Pancreas (tissue), 10 donors: ENCODE data around the gene SMARCD3. TPM values are rescaled to one million over a fixed set of nuclear protein-coding genes. Genes with fewer than 3 reads are reported as not detected.

Experiments
- ATAC-seq, 4 donors: fragments of 200-7000 bp; cut with Tn5 transposase; one replicate each; pipeline versions ENCODE4 v1.8.0 to v1.9.1; 2020; ENCODE audit warnings: mild to moderate bottlenecking in 4 of 4, moderate library complexity in 4 of 4
- DNase-seq, 6 donors: peaks; one replicate each; pipeline ENCODE4 v3.0.0-alpha.2; 2020
- FAIRE-seq: peaks from 2 replicates; lab custom pipeline; 2012; peaks lifted over from hg19 to GRCh38; lab: Jason Lieb, UNC
- H3K27ac ChIP-seq, 4 donors: fragments of 200-600 bp; sonication (generic); 1 replicate in 3 of 4; 2 replicates in 1 of 4; pipeline versions ENCODE4 v1.5.0 to v1.8.0; 2020
- H3K27me3 ChIP-seq, 4 donors: fragments of 200-600 bp; one replicate each; pipeline ENCODE4 v1.8.0; 2021
- H3K36me3 ChIP-seq, 3 donors: fragments of 200-600 bp; sonication (generic) in 1 of 3; one replicate each; pipeline versions ENCODE4 v1.5.0 to v1.8.0; 2020 to 2021
- H3K4me1 ChIP-seq, 3 donors: fragments of 200-600 bp; one replicate each; pipeline ENCODE4 v1.8.0; 2021
- H3K4me3 ChIP-seq, 4 donors: fragments of 200-600 bp; sonication (generic) in 2 of 4; one replicate each; pipeline versions ENCODE4 v1.5.0 to v1.8.0; 2020 to 2021
- H3K9me3 ChIP-seq, 4 donors: fragments of 200-600 bp; one replicate each; pipeline ENCODE4 v1.8.0; 2021
- WGBS, 2 donors: extraction: QIAGEN DNeasy Blood & Tissue Kit; methylation state at CpG; one replicate each; pipeline ENCODE4 v1.1.7; 2013; 5-methylcytosine and 5-hydroxymethylcytosine counted together
- intact Hi-C, 3 donors: fragments of 100-400 bp; cut with DNase I; formaldehyde crosslinking; loops; one replicate each; pipeline versions ENCODE4 v1.11.1 to v1.14.2; 2022
- polyA plus RNA-seq, 2 donors: library from polyadenylated mRNA; stranded (reverse); fragments of 200-250 nt; gene quantifications; one replicate each; pipeline ENCODE4 v1.2.3, GENCODE V29; 2013
- total RNA-seq, 6 donors: library from RNA; stranded (reverse); fragmentation: NEBNext Ultra II Directional in 4 of 6; extraction: Animal tissue kit (Norgen Biotek cat#: 25700) in 4 of 6; gene quantifications; one replicate each; pipeline versions ENCODE4 v1.2.1 to v1.2.4, GENCODE V29; 2021 to 2023
- TF ChIP-seq, protein P1 (sequence below), 4 donors: fragments of 200-600 bp; sonication (generic) in 3 of 4; IDR thresholded peaks; one replicate each; pipeline versions ENCODE4 v1.5.0 to v1.8.0; 2021; ENCODE audit warnings: antibody characterized with exemption in 4 of 4
- donor health status: healthy with polysubstance abuse.
- donor health status: DM: no; HTN: no; CAD: no; lungs with moderate emphysema.
- donor health status: DM: no; HTN: no; CAD: no.
- donor health status: control.
- donor health status: control.
- donor health status: Bipolar disorder and iron deficiency.
- donor health status: DM: yes; HTN: yes; CAD: no.
- donor health status: DM: no; HTN: no; CAD: no.
- donor health status: DM: no; HTN: no; CAD: no.
- donor health status: DM: yes; HTN: yes; CAD: no.

Gene SMARCD3
- total and polyA plus RNA-seq, 8 donors, result 13.0 to 69.9 (median 22.7) TPM

DNA sequence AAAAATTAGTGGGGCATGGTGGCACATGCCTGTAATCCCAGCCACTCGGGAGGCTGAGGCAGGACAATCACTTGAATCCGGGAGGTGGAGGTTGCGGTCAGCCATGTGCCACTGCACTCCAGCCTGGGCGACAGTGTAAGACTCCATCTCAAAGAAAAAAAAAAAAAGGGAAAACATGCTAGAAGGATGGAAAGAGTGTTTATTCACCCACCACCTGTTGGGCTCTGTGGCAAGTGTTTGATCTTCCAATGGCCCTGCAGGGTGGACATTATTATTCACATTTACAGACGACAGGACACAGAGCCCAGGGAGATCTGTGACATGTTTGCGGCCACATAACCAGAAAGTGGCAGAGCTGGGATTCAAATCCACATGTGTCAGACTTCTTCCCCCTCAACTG lies 33.2 kb upstream of the SMARCD3 start:
- no peaks in the 10 kb centered on the region for H3K36me3 ChIP-seq
- DNase-seq (no peak), ATAC-seq (no peak), FAIRE-seq (no peak)
- TF ChIP-seq, protein P1, sequence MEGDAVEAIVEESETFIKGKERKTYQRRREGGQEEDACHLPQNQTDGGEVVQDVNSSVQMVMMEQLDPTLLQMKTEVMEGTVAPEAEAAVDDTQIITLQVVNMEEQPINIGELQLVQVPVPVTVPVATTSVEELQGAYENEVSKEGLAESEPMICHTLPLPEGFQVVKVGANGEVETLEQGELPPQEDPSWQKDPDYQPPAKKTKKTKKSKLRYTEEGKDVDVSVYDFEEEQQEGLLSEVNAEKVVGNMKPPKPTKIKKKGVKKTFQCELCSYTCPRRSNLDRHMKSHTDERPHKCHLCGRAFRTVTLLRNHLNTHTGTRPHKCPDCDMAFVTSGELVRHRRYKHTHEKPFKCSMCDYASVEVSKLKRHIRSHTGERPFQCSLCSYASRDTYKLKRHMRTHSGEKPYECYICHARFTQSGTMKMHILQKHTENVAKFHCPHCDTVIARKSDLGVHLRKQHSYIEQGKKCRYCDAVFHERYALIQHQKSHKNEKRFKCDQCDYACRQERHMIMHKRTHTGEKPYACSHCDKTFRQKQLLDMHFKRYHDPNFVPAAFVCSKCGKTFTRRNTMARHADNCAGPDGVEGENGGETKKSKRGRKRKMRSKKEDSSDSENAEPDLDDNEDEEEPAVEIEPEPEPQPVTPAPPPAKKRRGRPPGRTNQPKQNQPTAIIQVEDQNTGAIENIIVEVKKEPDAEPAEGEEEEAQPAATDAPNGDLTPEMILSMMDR (IDR thresholded peaks at IDR 0.05), result no peak
- no peak overlapping the region for H3K27ac ChIP-seq
- no peaks in the 10 kb centered on the region for H3K9me3 ChIP-seq
- no peaks in the 10 kb centered on the region for H3K4me1 ChIP-seq
- no peaks in the 10 kb centered on the region for H3K27me3 ChIP-seq
- 69 to 77% methylated on average over 6 of the region's 6 CpGs for WGBS, 2 donors
- H3K4me3 ChIP-seq, result no peak overlapping the region
- intact Hi-C loops, result no loop called here

- no peaks in the 10 kb centered on the region for H3K9me3 ChIP-seq
- DNase-seq, result no peak
- ATAC-seq, result no peak
- no peaks in the 10 kb centered on the region for H3K4me1 ChIP-seq
- no peaks in the 10 kb centered on the region for H3K36me3 ChIP-seq
- TF ChIP-seq, protein P1 (IDR thresholded peaks at IDR 0.05), result no peak
- 80 to 82% methylated on average over 9 of the region's 9 CpGs for WGBS, 2 donors
- no peak for FAIRE-seq
- H3K4me3 ChIP-seq, result no peak overlapping the region
- no peak overlapping the region for H3K27ac ChIP-seq
- intact Hi-C loops, result no loop called here
- no peaks in the 10 kb centered on the region for H3K27me3 ChIP-seq
Observed at GRCh38 chr7:151280388-151281019, 32.0 kb upstream of the SMARCD3 start.

DNA sequence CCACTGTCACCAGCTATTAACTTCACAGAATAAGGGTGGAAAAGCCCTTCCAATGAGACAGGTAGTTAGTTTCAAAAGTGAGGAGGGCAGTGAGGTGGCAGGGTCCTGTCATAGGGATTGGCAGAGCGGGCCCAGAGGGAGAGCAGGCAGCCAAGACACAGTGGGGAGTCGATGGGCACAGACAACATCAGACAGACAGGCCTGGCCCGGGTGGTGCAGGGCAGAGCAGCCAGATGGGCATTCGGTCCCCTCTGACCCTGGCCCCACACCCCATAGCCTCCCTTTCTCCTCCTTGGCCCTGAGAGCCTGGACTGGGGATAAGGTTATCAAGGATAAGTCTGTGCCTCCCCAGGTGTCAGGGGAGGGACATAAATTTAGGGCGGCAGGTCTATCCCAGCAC lies 31.4 kb upstream of the SMARCD3 start:
- WGBS, 2 donors, result 64 to 78% methylated on average over 5 of the region's 5 CpGs
- Histone ChIP-seq H3K36me3 (no peaks in the 10 kb centered on the region), H3K4me1 (no peaks in the 10 kb centered on the region), H3K4me3 (no peak overlapping the region), H3K9me3 (no peaks in the 10 kb centered on the region), H3K27ac (no peak overlapping the region), H3K27me3 (no peaks in the 10 kb centered on the region)
- DNase-seq (no peak), FAIRE-seq (no peak), ATAC-seq (no peak)
- intact Hi-C loops, result no loop called here
- TF ChIP-seq, protein P1 (IDR thresholded peaks at IDR 0.05), result no peak

DNA sequence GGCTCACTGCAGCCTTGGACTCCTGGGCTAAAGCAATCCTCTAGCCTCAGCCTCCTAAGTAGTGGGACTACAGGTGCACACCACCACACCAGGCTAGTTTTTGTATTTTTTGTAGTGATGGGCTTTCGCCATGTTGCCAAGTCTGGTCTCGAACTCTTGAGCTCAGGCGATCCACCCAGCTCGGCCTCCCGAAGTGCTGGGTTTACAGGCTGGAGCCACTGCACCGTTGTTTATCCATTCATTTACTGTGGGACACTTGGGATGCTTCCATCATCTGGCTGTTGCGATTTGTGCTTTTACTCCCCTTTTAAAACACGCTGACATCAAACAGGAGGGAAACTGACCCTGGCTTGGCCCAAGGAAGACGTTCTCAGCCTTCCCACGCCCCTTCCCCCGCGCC lies 30.5 kb upstream of the SMARCD3 start:
- no peak for ATAC-seq
- TF ChIP-seq, protein P1 (IDR thresholded peaks at IDR 0.05), result no peak

DNA sequence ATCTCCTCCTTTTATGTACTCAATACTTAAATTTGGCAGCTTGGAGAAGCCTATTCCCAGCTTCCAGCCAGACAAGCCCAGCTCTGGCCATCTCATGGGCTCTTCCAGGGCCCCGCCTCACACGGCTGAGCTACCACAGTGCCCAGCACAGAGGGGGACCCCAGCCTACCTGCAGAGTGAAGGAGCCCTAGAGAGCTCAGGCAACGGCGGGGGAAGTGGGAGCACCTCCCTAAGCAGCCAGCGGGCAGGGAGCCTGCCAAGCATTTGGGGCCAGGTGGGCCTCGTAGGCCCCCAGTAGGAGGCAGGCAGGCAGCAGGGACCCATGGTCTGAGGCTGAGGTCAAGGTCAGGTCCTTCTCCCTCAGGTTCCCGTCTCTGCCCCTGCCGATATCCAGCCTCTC lies 29.1 kb upstream of the SMARCD3 start:
- intact Hi-C loops, result no loop called here

More for the DNA sequence above, 30.5 kb upstream of the SMARCD3 start:
- H3K4me3 ChIP-seq, result no peak overlapping the region
- H3K27ac ChIP-seq, result no peak overlapping the region
- no peak for DNase-seq
- no peaks in the 10 kb centered on the region for H3K27me3 ChIP-seq
- no peaks in the 10 kb centered on the region for H3K36me3 ChIP-seq
- 81 to 87% methylated on average over 12 of the region's 12 CpGs for WGBS, 2 donors
- no peaks in the 10 kb centered on the region for H3K9me3 ChIP-seq
- intact Hi-C loops, result no loop called here
- H3K4me1 ChIP-seq, result peaks cover 0 to 2% (median 0%) of the 10 kb centered on the region in 3 donors
- no peak for FAIRE-seq

More for the DNA sequence above, 29.1 kb upstream of the SMARCD3 start:
- no peak for DNase-seq
- whole genome bisulfite sequencing, 2 donors, result 48 to 52% methylated on average over 8 of the region's 8 CpGs
- H3K4me3 ChIP-seq, result no peak overlapping the region
- H3K36me3 ChIP-seq, result no peaks in the 10 kb centered on the region
- TF ChIP-seq, protein P1 (IDR thresholded peaks at IDR 0.05), result no peak
- H3K4me1 ChIP-seq, result peaks cover 0 to 3% (median 0%) of the 10 kb centered on the region in 3 donors
- H3K27ac ChIP-seq, result no peak overlapping the region
- H3K27me3 ChIP-seq, result no peaks in the 10 kb centered on the region
- H3K9me3 ChIP-seq, result no peaks in the 10 kb centered on the region
- ATAC-seq, result no peak
- FAIRE-seq, result no peak
